Measurements from ENCODE around the gene CFAP157. TPM values are rescaled to one million over a fixed set of nuclear protein-coding genes. Genes with fewer than 3 reads are reported as not detected.

Gene CFAP157
- total RNA-seq, 1 experiment from 2014 or later = 0.22 TPM

DNA sequence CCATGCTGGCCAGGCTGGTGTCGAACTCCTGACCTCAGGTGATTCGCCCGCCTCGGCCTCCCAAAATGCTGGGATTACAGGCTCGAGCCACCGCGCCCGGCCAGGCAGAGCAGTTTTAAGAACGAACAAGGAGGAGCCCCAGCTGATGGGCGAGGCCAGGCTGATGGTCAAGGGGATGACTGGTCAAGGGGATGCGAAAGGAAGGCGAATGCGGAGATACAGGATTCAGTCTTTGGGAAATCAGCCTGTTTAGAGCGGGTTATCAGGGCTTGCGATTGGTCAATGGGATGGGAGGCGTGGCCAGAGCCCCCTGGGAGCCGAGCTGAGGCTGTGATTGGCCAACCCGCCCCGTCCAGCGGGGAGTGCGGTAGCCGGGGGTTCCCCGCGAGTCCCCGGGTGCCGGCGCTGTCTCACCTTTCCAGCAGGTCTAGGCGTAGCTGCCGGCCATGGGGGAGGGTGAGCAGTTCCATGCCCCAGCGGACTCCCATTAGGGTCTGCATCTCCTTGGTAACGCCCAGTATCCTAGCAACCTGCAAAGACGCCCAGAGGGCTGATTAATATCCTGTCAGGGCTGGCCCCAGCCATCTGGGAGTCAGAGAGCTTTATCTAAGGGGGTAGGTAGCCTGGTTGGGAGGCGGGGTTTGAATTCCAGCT is 35.8 kb downstream of the CFAP157 start:
- no peak overlapping the region for H3K4me2 ChIP-seq (ENCODE audit: low read length)
- H3K27me3 ChIP-seq (ENCODE audit: insufficient read depth, low read length) = no peaks in the 10 kb centered on the region
- peaks cover 14 to 28% of the 10 kb centered on the region in 2 experiments for H3K4me1 ChIP-seq (ENCODE audit: control insufficient read depth in 1 of 2, insufficient read depth in 2 of 2, low read length in 2 of 2)
- no peak overlapping the region for H2AFZ ChIP-seq (ENCODE audit: low read depth, low read length, poor library complexity, severe bottlenecking)
- no peaks in the 10 kb centered on the region for H3K79me2 ChIP-seq (ENCODE audit: insufficient read depth, low read length)
- ChIA-PET POLR2A (no interaction called here), RAD21 (ENCODE audit: low non-redundant PET in 1 of 2, low total read pairs in 2 of 2, uncharacterized antibody in 2 of 2, unreplicated experiment in 2 of 2) (no interaction called here), CTCF (no interaction called here)
- ATAC-seq (no peak), DNase-seq (ENCODE audit: low read depth, low spot score) (no peak)
- TF ChIP-seq EZH2 (IDR thresholded peaks at IDR 0.05) = no peak
- H3K4me3 ChIP-seq (replicated peaks in 1 of 2; ENCODE audit: low read depth in 1 of 2, low read length in 2 of 2) = no peak overlapping the region
- H4K20me1 ChIP-seq (ENCODE audit: insufficient read depth) = no peaks in the 10 kb centered on the region
- H3K9me2 ChIP-seq (ENCODE audit: insufficient read depth) = no peaks in the 10 kb centered on the region
- intact Hi-C loops (cut with micrococcal nuclease) = no loop called here
- no peaks in the 10 kb centered on the region for H3K36me3 ChIP-seq (ENCODE audit: control insufficient read depth in 1 of 2, insufficient read depth in 2 of 2, low read length in 2 of 2)
- H3K9ac ChIP-seq (ENCODE audit: low read length) = no peak overlapping the region
- BruUV-seq (replicated peaks) = no TSS peak
- H3K27ac ChIP-seq (ENCODE audit: low read depth, low read length) = no peak overlapping the region
- no peaks in the 10 kb centered on the region for H3K9me3 ChIP-seq (ENCODE audit: control insufficient read depth in 1 of 2, insufficient read depth in 1 of 2, low read depth in 1 of 2, low read length in 2 of 2)

DNA sequence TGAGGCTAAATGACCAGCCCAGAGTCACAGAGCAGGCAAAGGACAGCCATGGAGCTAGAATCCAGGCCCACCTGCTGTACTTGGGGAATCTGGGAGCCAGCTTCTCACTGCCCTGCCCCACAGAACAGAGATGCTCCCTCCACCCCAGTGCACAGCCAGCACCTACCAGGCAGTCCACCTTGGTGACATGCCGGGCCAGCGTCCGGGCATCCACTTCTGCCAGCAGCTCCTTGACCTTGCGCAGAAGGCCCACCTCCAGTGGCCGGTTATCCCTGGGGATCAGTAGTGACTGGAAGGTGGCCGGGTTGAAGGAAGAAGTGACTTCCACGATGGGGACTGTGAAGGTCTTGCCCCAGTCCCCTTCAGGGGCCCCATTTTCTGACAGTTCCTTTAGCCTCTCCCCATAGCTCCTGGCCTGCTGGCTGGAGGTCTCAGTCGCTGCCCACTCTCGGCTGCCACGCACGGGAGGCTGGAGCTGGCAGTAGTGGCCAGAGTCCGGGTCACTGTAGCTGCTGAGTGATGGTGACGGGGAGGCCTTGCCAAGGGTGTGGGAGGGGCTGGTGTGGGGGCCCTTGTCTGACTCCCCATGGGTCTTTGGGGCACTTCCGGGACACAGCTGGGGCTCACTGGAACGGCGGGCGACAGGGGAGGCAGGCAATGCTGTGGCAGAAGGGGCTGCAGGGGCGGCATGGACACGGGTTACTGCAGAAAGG is 37.8 kb downstream of the CFAP157 start:
- no peak overlapping the region for H3K4me2 ChIP-seq (ENCODE audit: low read length)
- RAD21 ChIA-PET (ENCODE audit: low non-redundant PET in 1 of 2, low total read pairs in 2 of 2, uncharacterized antibody in 2 of 2, unreplicated experiment in 2 of 2) = interaction anchor here in 1 of 2 experiments (0.6 kb wide), 1 partner anchor 219 kb away, joined by 3 read pairs; no protein-coding TSS in a partner anchor
- no peaks in the 10 kb centered on the region for H3K36me3 ChIP-seq (ENCODE audit: control insufficient read depth in 1 of 2, insufficient read depth in 2 of 2, low read length in 2 of 2)
- H3K9me3 ChIP-seq (ENCODE audit: control insufficient read depth in 1 of 2, insufficient read depth in 1 of 2, low read depth in 1 of 2, low read length in 2 of 2) = no peaks in the 10 kb centered on the region
- no peak overlapping the region for H2AFZ ChIP-seq (ENCODE audit: low read depth, low read length, poor library complexity, severe bottlenecking)
- no peak overlapping the region for H3K9ac ChIP-seq (ENCODE audit: low read length)
- peaks cover 14 to 28% of the 10 kb centered on the region in 2 experiments for H3K4me1 ChIP-seq (ENCODE audit: control insufficient read depth in 1 of 2, insufficient read depth in 2 of 2, low read length in 2 of 2)
- POLR2A ChIA-PET = interaction anchor here (0.7 to 1.3 kb wide), 2 partner anchors 27 to 448 kb away, joined by 3 read pairs; no protein-coding TSS in a partner anchor
- no peaks in the 10 kb centered on the region for H3K9me2 ChIP-seq (ENCODE audit: insufficient read depth)
- CTCF ChIA-PET = interaction anchor here (1.3 to 3.1 kb wide), 2 partner anchors 10 to 125 kb away, joined by 4 to 15 read pairs; partner anchors contain the start of gene TOR2A
- intact Hi-C loops (cut with micrococcal nuclease) = no loop called here
- H4K20me1 ChIP-seq (ENCODE audit: insufficient read depth) = no peaks in the 10 kb centered on the region
- no peaks in the 10 kb centered on the region for H3K27me3 ChIP-seq (ENCODE audit: insufficient read depth, low read length)
- DNase-seq (ENCODE audit: low read depth, low spot score) = no peak
- no TSS peak for BruUV-seq (replicated peaks)
- TF ChIP-seq RAD21 (IDR thresholded peaks at IDR 0.05; ENCODE audit: low read depth) = no peak
- no peak for TF ChIP-seq FOSL1 (IDR thresholded peaks at IDR 0.05; ENCODE audit: low read depth)
- TF ChIP-seq YY1 (IDR thresholded peaks at IDR 0.05; ENCODE audit: extremely low read depth, insufficient replicate concordance, low read depth, low read length) = no peak
- no peak for TF ChIP-seq POLR2A (IDR thresholded peaks at IDR 0.05; ENCODE audit: borderline replicate concordance, extremely low read depth, insufficient read depth, insufficient read length)
- no peak for TF ChIP-seq SP1 (IDR thresholded peaks at IDR 0.05; ENCODE audit: low read depth)
- TF ChIP-seq EGR1 (IDR thresholded peaks at IDR 0.05; ENCODE audit: low read depth) = no peak
- TF ChIP-seq, protein P1, sequence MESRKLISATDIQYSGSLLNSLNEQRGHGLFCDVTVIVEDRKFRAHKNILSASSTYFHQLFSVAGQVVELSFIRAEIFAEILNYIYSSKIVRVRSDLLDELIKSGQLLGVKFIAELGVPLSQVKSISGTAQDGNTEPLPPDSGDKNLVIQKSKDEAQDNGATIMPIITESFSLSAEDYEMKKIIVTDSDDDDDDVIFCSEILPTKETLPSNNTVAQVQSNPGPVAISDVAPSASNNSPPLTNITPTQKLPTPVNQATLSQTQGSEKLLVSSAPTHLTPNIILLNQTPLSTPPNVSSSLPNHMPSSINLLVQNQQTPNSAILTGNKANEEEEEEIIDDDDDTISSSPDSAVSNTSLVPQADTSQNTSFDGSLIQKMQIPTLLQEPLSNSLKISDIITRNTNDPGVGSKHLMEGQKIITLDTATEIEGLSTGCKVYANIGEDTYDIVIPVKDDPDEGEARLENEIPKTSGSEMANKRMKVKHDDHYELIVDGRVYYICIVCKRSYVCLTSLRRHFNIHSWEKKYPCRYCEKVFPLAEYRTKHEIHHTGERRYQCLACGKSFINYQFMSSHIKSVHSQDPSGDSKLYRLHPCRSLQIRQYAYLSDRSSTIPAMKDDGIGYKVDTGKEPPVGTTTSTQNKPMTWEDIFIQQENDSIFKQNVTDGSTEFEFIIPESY (IDR thresholded peaks at IDR 0.05; ENCODE audit: extremely low read depth, insufficient replicate concordance, low read length) = no peak
- TF ChIP-seq, protein P2, sequence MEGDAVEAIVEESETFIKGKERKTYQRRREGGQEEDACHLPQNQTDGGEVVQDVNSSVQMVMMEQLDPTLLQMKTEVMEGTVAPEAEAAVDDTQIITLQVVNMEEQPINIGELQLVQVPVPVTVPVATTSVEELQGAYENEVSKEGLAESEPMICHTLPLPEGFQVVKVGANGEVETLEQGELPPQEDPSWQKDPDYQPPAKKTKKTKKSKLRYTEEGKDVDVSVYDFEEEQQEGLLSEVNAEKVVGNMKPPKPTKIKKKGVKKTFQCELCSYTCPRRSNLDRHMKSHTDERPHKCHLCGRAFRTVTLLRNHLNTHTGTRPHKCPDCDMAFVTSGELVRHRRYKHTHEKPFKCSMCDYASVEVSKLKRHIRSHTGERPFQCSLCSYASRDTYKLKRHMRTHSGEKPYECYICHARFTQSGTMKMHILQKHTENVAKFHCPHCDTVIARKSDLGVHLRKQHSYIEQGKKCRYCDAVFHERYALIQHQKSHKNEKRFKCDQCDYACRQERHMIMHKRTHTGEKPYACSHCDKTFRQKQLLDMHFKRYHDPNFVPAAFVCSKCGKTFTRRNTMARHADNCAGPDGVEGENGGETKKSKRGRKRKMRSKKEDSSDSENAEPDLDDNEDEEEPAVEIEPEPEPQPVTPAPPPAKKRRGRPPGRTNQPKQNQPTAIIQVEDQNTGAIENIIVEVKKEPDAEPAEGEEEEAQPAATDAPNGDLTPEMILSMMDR (IDR thresholded peaks at IDR 0.05 in 2 of 3, conservative IDR thresholded peaks at IDR 0.05 in 1 of 3; ENCODE audit: borderline replicate concordance in 1 of 3, insufficient read depth in 1 of 3, low read depth in 2 of 3, low read length in 2 of 3) = no peak
- TF ChIP-seq ELF1 (IDR thresholded peaks at IDR 0.05; ENCODE audit: borderline replicate concordance, low read depth) = no peak
- no peak for TF ChIP-seq TCF7L2 (IDR thresholded peaks at IDR 0.05; ENCODE audit: borderline replicate concordance, extremely low read depth, insufficient read depth, insufficient read length)
- H3K4me3 ChIP-seq (replicated peaks in 1 of 2; ENCODE audit: low read depth in 1 of 2, low read length in 2 of 2) = no peak overlapping the region
- H3K27ac ChIP-seq (ENCODE audit: low read depth, low read length) = no peak overlapping the region
- no peaks in the 10 kb centered on the region for H3K79me2 ChIP-seq (ENCODE audit: insufficient read depth, low read length)
- ATAC-seq = no peak
